GM12892 (cell line): ENCODE measurements around the gene CDKN2B-AS1.

Source experiments
- POLR2A ChIP-seq: IDR thresholded peaks from 2 replicates; pipeline ENCODE4 v1.6.1; 2011; ENCODE audit warnings: low read depth, low read length, control low read depth
- POLR2AphosphoS5 ChIP-seq: IDR thresholded peaks from 2 replicates; pipeline ENCODE4 v1.6.1; 2011; ENCODE audit warnings: low read depth, low read length, control low read depth
- TAF1 ChIP-seq: IDR thresholded peaks from 2 replicates; pipeline ENCODE4 v1.6.1; 2011; ENCODE audit warnings: low read depth, mild to moderate bottlenecking, control low read depth, low read length, borderline replicate concordance

DNA sequence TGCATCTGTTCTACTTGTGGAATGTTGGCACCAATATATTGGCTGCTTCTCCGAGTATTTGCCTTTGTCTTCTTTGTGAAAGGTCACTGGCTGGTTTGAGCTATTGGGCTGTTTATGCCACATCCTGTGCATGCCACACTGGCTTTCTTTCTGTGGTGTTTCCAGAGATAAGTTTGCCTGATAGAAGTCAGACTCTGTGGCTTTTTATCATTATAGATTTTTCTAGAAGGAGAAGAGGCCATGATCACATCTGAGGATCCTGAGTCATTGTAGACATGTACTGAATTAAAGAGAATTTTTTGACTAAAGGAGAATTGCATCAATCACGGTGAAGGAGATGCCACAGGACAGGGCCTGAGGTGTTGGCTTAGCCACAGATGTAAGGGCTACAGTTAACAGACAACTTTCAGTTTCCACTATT lies 41.0 kb downstream of the CDKN2B-AS1 start:
- TF ChIP-seq POLR2AphosphoS5: no peak
- no peak for TF ChIP-seq POLR2A
- TF ChIP-seq TAF1: no peak
